Keratinocyte (primary cell): ENCODE data around the gene CMTR2.

Source experiments
- EZH2 ChIP-seq: IDR thresholded peaks from one replicate; pipeline ENCODE4 v1.6.1; 2012; ENCODE audit warnings: inconsistent platforms, mild to moderate bottlenecking, low read length, moderate library complexity
- TF ChIP-seq, protein P1 (sequence below), 3 experiments: IDR thresholded peaks in 1 of 3; conservative IDR thresholded peaks in 1 of 3; optimal IDR thresholded peaks in 1 of 3; 2 replicates in 2 of 3; 3 replicates in 1 of 3; pipeline versions ENCODE3 to v1.5.1; 2011; ENCODE audit warnings: low read length in 3 of 3, mild to moderate bottlenecking in 3 of 3, moderate library complexity in 2 of 3, control low read depth in 1 of 3, inconsistent platforms in 1 of 3; ENCODE audit not compliant: insufficient read depth in 2 of 3; ENCODE audit errors: extremely low read depth in 1 of 3

DNA sequence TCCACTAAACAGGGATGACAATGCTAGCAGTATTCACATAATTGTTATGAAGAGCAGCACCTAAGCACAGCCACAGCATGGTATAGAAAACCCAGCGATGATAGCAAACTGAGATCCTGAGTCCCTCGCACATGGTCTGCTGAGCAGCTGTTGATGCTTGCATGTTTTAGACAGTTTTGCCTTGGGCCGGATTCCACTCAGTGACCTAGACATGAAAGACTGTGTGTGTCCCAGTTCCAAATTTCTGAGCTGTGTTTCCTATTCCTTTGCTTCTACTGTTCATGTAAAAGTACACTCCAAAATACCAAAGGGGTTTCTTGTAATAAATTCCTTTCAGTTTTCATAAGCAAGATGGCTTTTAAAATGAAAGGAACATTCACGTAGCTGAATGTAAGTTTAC, 30.8 kb upstream of the CMTR2 start:
- TF ChIP-seq, protein P1, sequence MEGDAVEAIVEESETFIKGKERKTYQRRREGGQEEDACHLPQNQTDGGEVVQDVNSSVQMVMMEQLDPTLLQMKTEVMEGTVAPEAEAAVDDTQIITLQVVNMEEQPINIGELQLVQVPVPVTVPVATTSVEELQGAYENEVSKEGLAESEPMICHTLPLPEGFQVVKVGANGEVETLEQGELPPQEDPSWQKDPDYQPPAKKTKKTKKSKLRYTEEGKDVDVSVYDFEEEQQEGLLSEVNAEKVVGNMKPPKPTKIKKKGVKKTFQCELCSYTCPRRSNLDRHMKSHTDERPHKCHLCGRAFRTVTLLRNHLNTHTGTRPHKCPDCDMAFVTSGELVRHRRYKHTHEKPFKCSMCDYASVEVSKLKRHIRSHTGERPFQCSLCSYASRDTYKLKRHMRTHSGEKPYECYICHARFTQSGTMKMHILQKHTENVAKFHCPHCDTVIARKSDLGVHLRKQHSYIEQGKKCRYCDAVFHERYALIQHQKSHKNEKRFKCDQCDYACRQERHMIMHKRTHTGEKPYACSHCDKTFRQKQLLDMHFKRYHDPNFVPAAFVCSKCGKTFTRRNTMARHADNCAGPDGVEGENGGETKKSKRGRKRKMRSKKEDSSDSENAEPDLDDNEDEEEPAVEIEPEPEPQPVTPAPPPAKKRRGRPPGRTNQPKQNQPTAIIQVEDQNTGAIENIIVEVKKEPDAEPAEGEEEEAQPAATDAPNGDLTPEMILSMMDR (optimal IDR thresholded peaks at IDR 0.05 in 1 of 3, IDR thresholded peaks at IDR 0.05 in 1 of 3, conservative IDR thresholded peaks at IDR 0.05 in 1 of 3; ENCODE audit: extremely low read depth in 1 of 3, insufficient read depth in 2 of 3, low read length in 3 of 3), result no peak
- no peak for TF ChIP-seq EZH2
